Mesenchymal stem cell (in vitro differentiated cells and primary cell): ENCODE results near the gene MAGEB3.
"Not testable (repeated sequence)": the region's sequence is repeated elsewhere in the genome, so short reads cannot be mapped to it uniquely, and the experiment has no call there.

Experiments
- DNase-seq: peaks from one replicate; pipeline ENCODE4 v3.0.0-alpha.2; 2013
- H2AFZ ChIP-seq: one replicate; pipeline ENCODE4 v1.6.1; 2013; ENCODE audit warnings: low read depth, mild to moderate bottlenecking, control low read depth, inconsistent platforms, low read length, moderate library complexity
- H2AK5ac ChIP-seq: 2 replicates; pipeline ENCODE4 v1.6.1; 2013; ENCODE audit warnings: low read length, moderate library complexity, mild to moderate bottlenecking, inconsistent platforms; ENCODE audit not compliant: severe bottlenecking
- H2BK120ac ChIP-seq: one replicate; pipeline ENCODE4 v1.6.1; 2013; ENCODE audit warnings: low read depth, mild to moderate bottlenecking, inconsistent platforms, low read length, moderate library complexity
- H2BK12ac ChIP-seq, 2 experiments: one replicate each; pipeline ENCODE4 v1.6.1; 2013; ENCODE audit warnings: inconsistent platforms in 2 of 2, low read length in 2 of 2, mild to moderate bottlenecking in 2 of 2, moderate library complexity in 2 of 2, control low read depth in 1 of 2
- H2BK15ac ChIP-seq: one replicate; pipeline ENCODE4 v1.6.1; 2013; ENCODE audit warnings: mild to moderate bottlenecking, low read depth, inconsistent platforms; ENCODE audit not compliant: poor library complexity, severe bottlenecking
- H2BK5ac ChIP-seq: 2 replicates; pipeline ENCODE4 v1.6.1; 2013; ENCODE audit warnings: low read depth, mild to moderate bottlenecking, low read length, control low read depth, inconsistent platforms; ENCODE audit not compliant: poor library complexity, severe bottlenecking
- H3K14ac ChIP-seq, 2 experiments: one replicate each; pipeline ENCODE4 v1.6.1; 2013; ENCODE audit warnings: inconsistent platforms in 2 of 2, low read length in 2 of 2, control low read depth in 1 of 2, mild to moderate bottlenecking in 1 of 2, moderate library complexity in 1 of 2
- H3K18ac ChIP-seq, 2 experiments: one replicate each; pipeline ENCODE4 v1.6.1; 2013; ENCODE audit warnings: inconsistent platforms in 2 of 2, low read length in 2 of 2, control low read depth in 1 of 2, low read depth in 1 of 2, mild to moderate bottlenecking in 1 of 2
- H3K23ac ChIP-seq, 2 experiments: one replicate each; pipeline ENCODE4 v1.6.1; 2013; ENCODE audit warnings: inconsistent platforms in 2 of 2, low read length in 2 of 2, mild to moderate bottlenecking in 2 of 2, moderate library complexity in 2 of 2, control low read depth in 1 of 2
- H3K27ac ChIP-seq: 2 replicates; pipeline ENCODE4 v1.5.1; 2013; ENCODE audit warnings: mild to moderate bottlenecking, moderate library complexity, low read length, control low read depth, inconsistent platforms; ENCODE audit not compliant: poor library complexity, severe bottlenecking
- H3K27me3 ChIP-seq, 2 experiments: 2 replicates each; pipeline versions ENCODE4 v1.6.1 to v1.7.0; 2013; ENCODE audit warnings: low read length in 2 of 2, mild to moderate bottlenecking in 2 of 2, moderate library complexity in 2 of 2, control low read depth in 1 of 2, inconsistent platforms in 1 of 2; ENCODE audit not compliant: control insufficient read depth in 1 of 2, insufficient read depth in 1 of 2
- H3K36me3 ChIP-seq, 2 experiments: 2 replicates each; pipeline versions ENCODE4 v1.6.1 to v1.7.0; 2013; ENCODE audit warnings: low read length in 2 of 2, control low read depth in 1 of 2, inconsistent platforms in 1 of 2, low read depth in 1 of 2, mild to moderate bottlenecking in 1 of 2; ENCODE audit not compliant: insufficient read depth in 2 of 2, control insufficient read depth in 1 of 2
- H3K4ac ChIP-seq, 2 experiments: one replicate each; pipeline ENCODE4 v1.6.1; 2013; ENCODE audit warnings: inconsistent platforms in 2 of 2, low read length in 2 of 2, mild to moderate bottlenecking in 2 of 2, moderate library complexity in 2 of 2, control low read depth in 1 of 2, low read depth in 1 of 2
- H3K4me1 ChIP-seq: 2 replicates; pipeline ENCODE4 v1.6.1; 2013; ENCODE audit warnings: low read depth, low read length, control low read depth; ENCODE audit not compliant: control insufficient read depth, insufficient read depth
- H3K4me2 ChIP-seq: 2 replicates; pipeline ENCODE4 v1.6.1; 2013; ENCODE audit warnings: low read length, mild to moderate bottlenecking, inconsistent platforms; ENCODE audit not compliant: poor library complexity, severe bottlenecking
- H3K4me3 ChIP-seq, 2 experiments: 2 replicates each; pipeline versions ENCODE4 v1.5.1 to v1.7.0; 2013; ENCODE audit warnings: low read length in 2 of 2, mild to moderate bottlenecking in 2 of 2, control low read depth in 1 of 2, low read depth in 1 of 2; ENCODE audit not compliant: insufficient read depth in 1 of 2
- H3K79me1 ChIP-seq: replicated peaks from 2 replicates; pipeline ENCODE4 v1.6.1; 2013; ENCODE audit warnings: mild to moderate bottlenecking, control low read depth, low read length, inconsistent platforms; ENCODE audit not compliant: poor library complexity, severe bottlenecking
- H3K9ac ChIP-seq: 2 replicates; pipeline ENCODE4 v1.7.0; 2013; ENCODE audit warnings: mild to moderate bottlenecking, low read length, moderate library complexity
- H3K9me3 ChIP-seq: 2 replicates; pipeline ENCODE4 v1.7.0; 2013; ENCODE audit warnings: mild to moderate bottlenecking, low read length; ENCODE audit not compliant: control insufficient read depth
- H4K8ac ChIP-seq: one replicate; pipeline ENCODE4 v1.6.1; 2013; ENCODE audit warnings: inconsistent platforms, mild to moderate bottlenecking, low read length, moderate library complexity
- H4K91ac ChIP-seq: one replicate; pipeline ENCODE4 v1.6.1; 2013; ENCODE audit warnings: mild to moderate bottlenecking, low read length, inconsistent platforms
- WGBS: methylation state at CpG from one replicate; pipeline ENCODE4 v1.1.7; 2013; ENCODE audit warnings: mixed read lengths; 5-methylcytosine and 5-hydroxymethylcytosine counted together

Gene MAGEB3

DNA sequence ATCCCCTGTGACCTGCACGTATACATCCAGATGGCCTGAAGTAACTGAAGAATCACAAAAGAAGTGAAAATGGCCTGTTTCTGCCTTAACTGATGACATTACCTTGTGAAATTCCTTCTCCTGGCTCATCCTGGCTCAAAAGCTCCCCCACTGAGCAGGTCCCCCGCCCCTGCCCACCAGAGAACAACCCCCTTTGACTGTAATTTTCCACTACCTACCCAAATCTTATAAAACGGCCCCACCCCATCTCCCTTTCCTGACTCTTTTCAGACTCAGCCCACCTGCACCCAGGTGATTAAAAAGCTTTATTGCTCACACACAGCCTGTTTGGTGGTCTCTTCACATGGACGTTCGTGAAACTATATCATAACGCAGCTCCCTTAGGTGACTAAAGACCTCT, 36.5 kb upstream of the MAGEB3 start:
- not testable (repeated sequence) for H2BK120ac ChIP-seq, H3K36me3 ChIP-seq, H4K8ac ChIP-seq, H3K14ac ChIP-seq, H4K91ac ChIP-seq, H3K4me3 ChIP-seq, H2AFZ ChIP-seq, H3K9ac ChIP-seq, H3K18ac ChIP-seq, H2BK5ac ChIP-seq, H3K4ac ChIP-seq, H3K4me2 ChIP-seq, H3K9me3 ChIP-seq, H2BK15ac ChIP-seq, H3K4me1 ChIP-seq, H2BK12ac ChIP-seq, H3K23ac ChIP-seq, DNase-seq, H2AK5ac ChIP-seq, H3K27ac ChIP-seq, H3K79me1 ChIP-seq
- WGBS: 67% methylated on average over 2 of the region's 6 CpGs
- peaks cover 0 to 41% of the 10 kb centered on the region in 2 experiments for H3K27me3 ChIP-seq

DNA sequence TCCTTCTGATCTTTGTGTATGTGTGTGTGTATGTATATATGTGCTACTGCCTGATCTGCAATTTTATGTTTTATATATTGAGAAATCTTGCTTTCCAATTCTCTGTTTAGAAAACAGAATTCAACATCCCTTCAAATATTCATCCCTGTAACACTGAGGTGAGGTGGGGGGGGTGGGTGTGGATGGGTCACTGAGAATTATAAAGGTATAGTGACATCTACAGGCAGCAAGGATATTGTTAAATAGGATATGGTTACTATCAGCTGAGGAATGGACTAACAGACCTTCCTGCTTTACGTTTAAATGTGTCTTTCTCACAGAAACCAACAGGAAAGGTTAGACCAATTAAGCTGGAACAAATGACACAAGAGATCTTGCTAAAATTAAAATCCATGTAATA, 34.1 kb upstream of the MAGEB3 start:
- DNase-seq: peak; percentile 23
- no peak overlapping the region for H2BK120ac ChIP-seq
- WGBS: no CpG with 5 or more reads among the region's 1 CpG

DNA sequence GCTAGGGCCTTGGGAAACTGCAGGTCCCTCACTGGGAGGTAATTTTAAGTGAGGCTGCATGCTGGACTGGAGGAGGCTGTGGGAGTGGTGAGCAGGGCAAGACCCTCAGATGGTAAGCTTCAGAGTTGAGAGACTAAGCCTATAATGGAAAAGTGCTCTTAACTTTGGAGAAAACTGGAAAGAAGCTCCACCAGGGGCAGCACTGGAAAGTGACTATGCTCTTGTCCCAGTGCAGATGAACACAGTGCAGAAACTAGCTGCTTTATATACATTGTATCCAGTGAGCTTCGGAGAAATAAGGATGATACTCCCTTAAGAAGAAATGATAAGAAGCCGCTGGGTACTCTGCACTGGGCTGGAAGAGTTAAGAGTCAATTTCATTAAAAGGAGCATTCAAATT, 18.3 kb upstream of the MAGEB3 start:
- H3K4me1 ChIP-seq: no peaks in the 10 kb centered on the region
- no peak overlapping the region for H3K14ac ChIP-seq
- H2BK15ac ChIP-seq: no peak overlapping the region
- H2AK5ac ChIP-seq: no peak overlapping the region
- H2BK5ac ChIP-seq: no peak overlapping the region
- H2BK120ac ChIP-seq: no peak overlapping the region
- no peak overlapping the region for H3K23ac ChIP-seq
- WGBS: 92% methylated on average over 2 of the region's 2 CpGs
- H3K18ac ChIP-seq: no peak overlapping the region
- no peak overlapping the region for H4K91ac ChIP-seq
- no peak overlapping the region for H3K4me3 ChIP-seq
- no peak for DNase-seq
- no peak overlapping the region for H3K27ac ChIP-seq
- no peak overlapping the region for H3K9ac ChIP-seq
- no peak overlapping the region for H4K8ac ChIP-seq
- H2BK12ac ChIP-seq: no peak overlapping the region
- no peaks in the 10 kb centered on the region for H3K36me3 ChIP-seq
- H3K4me2 ChIP-seq: no peak overlapping the region
- H3K4ac ChIP-seq: no peak overlapping the region
- H3K27me3 ChIP-seq: peaks cover 0 to 33% of the 10 kb centered on the region in 2 experiments
- H2AFZ ChIP-seq: no peak overlapping the region
- H3K79me1 ChIP-seq: no peaks in the 10 kb centered on the region
- no peaks in the 10 kb centered on the region for H3K9me3 ChIP-seq

More for the DNA sequence above, 34.1 kb upstream of the MAGEB3 start:
- Histone ChIP-seq H3K9ac (no peak overlapping the region), H2AFZ (no peak overlapping the region), H2BK15ac (no peak overlapping the region), H2AK5ac (no peak overlapping the region), H3K23ac (no peak overlapping the region), H3K14ac (no peak overlapping the region), H3K27ac (no peak overlapping the region), H3K4me3 (no peak overlapping the region), H3K18ac (no peak overlapping the region), H3K79me1 (no peaks in the 10 kb centered on the region), H3K4ac (no peak overlapping the region), H2BK5ac (no peak overlapping the region), H3K27me3 (peaks cover 0 to 33% of the 10 kb centered on the region in 2 experiments), H3K36me3 (no peaks in the 10 kb centered on the region), H3K4me1 (no peaks in the 10 kb centered on the region), H3K4me2 (no peak overlapping the region), H3K9me3 (no peaks in the 10 kb centered on the region), H4K91ac (no peak overlapping the region), H4K8ac (no peak overlapping the region), H2BK12ac (no peak overlapping the region)

DNA sequence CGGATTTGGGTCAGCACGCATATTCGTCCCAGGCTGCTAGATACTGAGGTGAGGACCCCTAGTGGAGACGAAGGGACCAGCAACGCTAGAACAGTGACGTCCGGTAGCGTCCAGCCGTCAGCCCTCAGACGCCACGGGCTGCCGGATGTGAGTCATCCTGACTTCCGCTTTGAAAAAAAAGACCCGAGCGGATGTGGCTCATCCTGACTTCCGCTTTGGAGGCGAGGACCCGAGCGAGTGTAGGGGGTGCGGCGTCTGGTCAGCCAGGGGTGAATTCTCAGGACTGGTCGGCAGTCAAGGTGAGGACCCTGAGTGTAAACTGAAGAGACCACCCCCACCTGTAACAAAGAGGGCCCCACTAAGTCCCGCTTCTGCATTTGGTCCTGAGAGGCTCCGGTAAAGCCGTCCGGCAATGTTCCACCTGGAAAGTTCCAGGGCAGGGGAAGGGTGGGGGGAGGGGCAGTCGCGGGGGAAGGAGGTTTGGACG, 15.1 kb upstream of the MAGEB3 start, which contains the start of gene MAGEB2:
Gene MAGEB2, plus strand, starts transcription at position 207 of the 487 bp plus-strand sequence. CDS start 3,018 bp downstream, outside the sequence.
- H3K23ac ChIP-seq: no peak within 1 kb of the TSS
- H3K79me1 ChIP-seq: no peaks in the 10 kb centered on the region
- H3K18ac ChIP-seq: no peak within 1 kb of the TSS
- no peak within 1 kb of the TSS for H3K4me2 ChIP-seq
- 95% methylated on average over 26 of the region's 29 CpGs for WGBS
- H2BK15ac ChIP-seq: no peak within 1 kb of the TSS
- no peak within 1 kb of the TSS for H3K14ac ChIP-seq
- H2BK12ac ChIP-seq: no peak within 1 kb of the TSS
- no peak for DNase-seq
- no peak within 1 kb of the TSS for H2BK5ac ChIP-seq
- H2AK5ac ChIP-seq: no peak within 1 kb of the TSS
- H3K36me3 ChIP-seq: no peaks in the 10 kb centered on the region
- no peak within 1 kb of the TSS for H4K91ac ChIP-seq
- H3K27ac ChIP-seq: no peak within 1 kb of the TSS
- H2BK120ac ChIP-seq: no peak within 1 kb of the TSS
- H3K27me3 ChIP-seq: peaks cover 0 to 33% of the 10 kb centered on the region in 2 experiments
- no peaks in the 10 kb centered on the region for H3K4me1 ChIP-seq
- no peak within 1 kb of the TSS for H4K8ac ChIP-seq
- H3K4me3 ChIP-seq: no peak within 1 kb of the TSS
- H3K4ac ChIP-seq: no peak within 1 kb of the TSS
- H3K9me3 ChIP-seq: no peaks in the 10 kb centered on the region
- no peak within 1 kb of the TSS for H2AFZ ChIP-seq
- H3K9ac ChIP-seq: no peak within 1 kb of the TSS
